ENCODE results near the gene OR1L8. TPM values are rescaled to one million over a fixed set of nuclear protein-coding genes. Genes with fewer than 3 reads are reported as not detected.

The OR1L8 gene
- total RNA-seq (2022; extraction: Qiagen RNA extraction; ENCODE audit: low read depth), result not detected in 5 replicates

GRCh38 chr9:122583284-122583683, at the start of gene OR1L8:
Gene OR1L8, minus strand, starts transcription at chr9:122583384. Its CDS starts 14,907 bp downstream, at chr9:122568477.

GRCh38 chr9:122614362-122614761, 31.2 kb upstream of the OR1L8 start, which contains the start of gene OR1Q1:
Gene OR1Q1, plus strand, starts transcription at chr9:122614738. Its CDS starts 0 bp downstream, at chr9:122614738.

GRCh38 chr9:122552812-122553211, 30.4 kb downstream of the OR1L8 start, which contains the start of gene OR1N2:
Gene OR1N2, plus strand, starts transcription at chr9:122553112. Its CDS starts 100 bp downstream, at chr9:122553212.

GRCh38 chr9:122527193-122527592, 56.0 kb downstream of the OR1L8 start, which contains the start of gene OR1N1:
Gene OR1N1, minus strand, starts transcription at chr9:122527293. Its CDS starts 0 bp downstream, at chr9:122527293.

GRCh38 chr9:122518841-122519240, 64.3 kb downstream of the OR1L8 start, which contains the start of gene OR1J4:
Gene OR1J4, plus strand, starts transcription at chr9:122519141. Its CDS starts 0 bp downstream, at chr9:122519141.

Other genes starting within 250 kb of the OR1L8 start
- gene PTGS1, start 212.4 kb downstream of the OR1L8 start, total RNA-seq (2022; extraction: Qiagen RNA extraction; ENCODE audit: low read depth), result 0.96 to 1.5 TPM (median 1.3 TPM) in 5 replicates
- not detected in 5 replicates for gene OR1J1, start 105.5 kb downstream of the OR1L8 start, total RNA-seq (2022; extraction: Qiagen RNA extraction; ENCODE audit: low read depth)
- gene OR1J2, start 72.6 kb downstream of the OR1L8 start, total RNA-seq (2022; extraction: Qiagen RNA extraction; ENCODE audit: low read depth), result not detected in 5 replicates
- not detected in 5 replicates for gene OR1J4, start 64.2 kb downstream of the OR1L8 start, total RNA-seq (2022; extraction: Qiagen RNA extraction; ENCODE audit: low read depth)
- gene OR1N1, start 56.1 kb downstream of the OR1L8 start, total RNA-seq (2022; extraction: Qiagen RNA extraction; ENCODE audit: low read depth), result not detected in 5 replicates
- not detected in 5 replicates for gene OR1N2, start 30.3 kb downstream of the OR1L8 start, total RNA-seq (2022; extraction: Qiagen RNA extraction; ENCODE audit: low read depth)
- gene OR1Q1, start 31.4 kb upstream of the OR1L8 start, total RNA-seq (2022; extraction: Qiagen RNA extraction; ENCODE audit: low read depth), result not detected in 5 replicates
- not detected in 5 replicates for gene OR1B1, start 74.2 kb upstream of the OR1L8 start, total RNA-seq (2022; extraction: Qiagen RNA extraction; ENCODE audit: low read depth)
- not detected in 5 replicates for gene OR1L1, start 78.3 kb upstream of the OR1L8 start, total RNA-seq (2022; extraction: Qiagen RNA extraction; ENCODE audit: low read depth)
- not detected in 5 replicates for gene OR1L3, start 91.7 kb upstream of the OR1L8 start, total RNA-seq (2022; extraction: Qiagen RNA extraction; ENCODE audit: low read depth)
- not detected in 5 replicates for gene OR1L4, start 140.6 kb upstream of the OR1L8 start, total RNA-seq (2022; extraction: Qiagen RNA extraction; ENCODE audit: low read depth)
- not detected in 5 replicates for gene OR1L6, start 158.9 kb upstream of the OR1L8 start, total RNA-seq (2022; extraction: Qiagen RNA extraction; ENCODE audit: low read depth)
- gene OR5C1, start 205.5 kb upstream of the OR1L8 start, total RNA-seq (2022; extraction: Qiagen RNA extraction; ENCODE audit: low read depth), result not detected in 5 replicates
- gene OR1K1, start 216.7 kb upstream of the OR1L8 start, total RNA-seq (2022; extraction: Qiagen RNA extraction; ENCODE audit: low read depth), result not detected in 5 replicates
- gene PDCL, start 245.2 kb upstream of the OR1L8 start, total RNA-seq (2022; extraction: Qiagen RNA extraction; ENCODE audit: low read depth), result 16.0 to 18.5 TPM (median 17.7 TPM) in 5 replicates